Loucy (cell line): ENCODE results near the gene CPNE2.

Experiments
- EZH2phosphoT487 ChIP-seq: fragments of 200-600 bp; IDR thresholded peaks from 2 replicates; pipeline ENCODE4 v1.6.1; 2018; ENCODE audit warnings: antibody characterized with exemption, mild to moderate bottlenecking, moderate library complexity, borderline replicate concordance
- TF ChIP-seq, protein P1 (sequence below): fragments of 200-600 bp; sonication (generic); conservative IDR thresholded peaks from 2 replicates; pipeline ENCODE4 v1.5.1; 2014; ENCODE audit warnings: mild to moderate bottlenecking, antibody characterized with exemption, low read length

DNA sequence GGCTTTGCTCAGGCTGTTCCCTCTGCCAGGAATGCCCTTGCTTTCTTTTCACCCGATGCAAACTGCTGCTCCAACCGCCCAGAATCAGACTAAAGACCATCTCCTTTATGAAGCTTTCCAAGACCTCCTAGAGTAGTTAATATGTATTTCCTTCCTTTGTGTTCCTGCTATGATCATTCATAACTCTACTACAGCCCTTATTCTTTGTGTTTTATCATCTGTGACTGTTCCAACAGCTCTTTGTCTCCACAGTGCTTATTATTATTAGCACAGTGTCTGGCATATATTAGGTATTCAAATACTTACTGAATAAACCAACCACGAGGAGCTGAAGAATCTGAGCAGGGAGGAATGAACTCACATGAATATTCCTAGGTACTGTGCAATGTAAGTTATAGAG is 85.8 kb downstream of the CPNE2 start:
- TF ChIP-seq, protein P1, sequence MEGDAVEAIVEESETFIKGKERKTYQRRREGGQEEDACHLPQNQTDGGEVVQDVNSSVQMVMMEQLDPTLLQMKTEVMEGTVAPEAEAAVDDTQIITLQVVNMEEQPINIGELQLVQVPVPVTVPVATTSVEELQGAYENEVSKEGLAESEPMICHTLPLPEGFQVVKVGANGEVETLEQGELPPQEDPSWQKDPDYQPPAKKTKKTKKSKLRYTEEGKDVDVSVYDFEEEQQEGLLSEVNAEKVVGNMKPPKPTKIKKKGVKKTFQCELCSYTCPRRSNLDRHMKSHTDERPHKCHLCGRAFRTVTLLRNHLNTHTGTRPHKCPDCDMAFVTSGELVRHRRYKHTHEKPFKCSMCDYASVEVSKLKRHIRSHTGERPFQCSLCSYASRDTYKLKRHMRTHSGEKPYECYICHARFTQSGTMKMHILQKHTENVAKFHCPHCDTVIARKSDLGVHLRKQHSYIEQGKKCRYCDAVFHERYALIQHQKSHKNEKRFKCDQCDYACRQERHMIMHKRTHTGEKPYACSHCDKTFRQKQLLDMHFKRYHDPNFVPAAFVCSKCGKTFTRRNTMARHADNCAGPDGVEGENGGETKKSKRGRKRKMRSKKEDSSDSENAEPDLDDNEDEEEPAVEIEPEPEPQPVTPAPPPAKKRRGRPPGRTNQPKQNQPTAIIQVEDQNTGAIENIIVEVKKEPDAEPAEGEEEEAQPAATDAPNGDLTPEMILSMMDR: no peak
- no peak for TF ChIP-seq EZH2phosphoT487
